Fibroblast of villous mesenchyme (primary cell): ENCODE data around the gene ABLIM1. TPM values are rescaled to one million over a fixed set of nuclear protein-coding genes. Genes with fewer than 3 reads are reported as not detected.
A peak's percentile ranks its signal among the peaks of the same experiment; 100 is the strongest.

Source experiments
- DNase-seq: peaks from one replicate; pipeline ENCODE4 v3.0.0-alpha.2; 2010; ENCODE audit warnings: low read depth
- H3K4me3 ChIP-seq: 2 replicates; pipeline ENCODE4 v1.5.1; 2011; ENCODE audit warnings: low read depth, mild to moderate bottlenecking, low read length
- CTCF ChIP-seq: IDR thresholded peaks from 2 replicates; pipeline ENCODE4 v1.5.1; 2012; ENCODE audit warnings: low read depth, mild to moderate bottlenecking, low read length; ENCODE audit not compliant: insufficient read depth
- total RNA-seq: library from RNA; depleted of rRNA; stranded (reverse); fragments of >200 nt; gene quantifications from 2 replicates; pipeline ENCODE4 v1.2.3, GENCODE V29; 2012

Gene ABLIM1
- total RNA-seq, 1 donor = 18.6 TPM

GRCh38 chr10:114441107-114441506 is 217.0 kb downstream of the ABLIM1 start:
- DNase-seq = no peak

DNA sequence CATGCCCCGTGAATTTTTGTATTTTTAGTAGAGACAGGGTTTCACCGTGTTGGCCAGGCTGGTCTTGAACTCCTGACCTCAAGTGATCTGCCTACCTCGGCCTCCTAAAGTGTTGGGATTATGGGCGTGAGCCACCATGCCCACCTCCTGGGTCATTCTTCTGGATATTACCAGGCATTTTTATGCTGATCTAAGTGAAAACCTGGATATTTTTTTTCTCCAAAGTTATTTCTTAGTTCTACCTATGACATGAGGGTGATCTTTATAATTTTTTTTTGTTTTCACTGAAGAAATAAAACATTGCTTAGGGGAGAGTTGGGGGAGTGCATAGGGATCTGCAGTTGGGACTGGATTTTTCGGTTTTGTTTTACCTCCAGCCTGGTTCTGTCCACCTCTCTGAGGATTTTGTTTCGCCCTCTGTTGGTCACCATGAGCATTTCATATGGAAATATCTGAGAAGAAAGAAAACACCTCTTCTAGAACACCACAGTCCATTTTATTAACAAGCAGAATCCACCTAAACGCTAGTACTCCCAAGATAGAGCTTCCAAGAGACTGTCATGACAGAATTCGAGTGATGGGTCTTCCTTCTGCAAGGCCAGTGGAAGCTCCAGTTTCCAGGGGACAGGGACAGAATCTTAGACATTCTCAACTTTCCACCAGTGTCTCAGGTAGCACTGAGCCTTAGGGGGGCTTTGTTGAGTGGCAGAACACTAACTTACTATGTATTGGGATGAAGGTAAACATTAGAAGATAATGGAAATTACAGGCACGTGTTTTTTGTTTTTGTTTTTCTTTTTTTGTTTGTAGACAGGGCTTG is 220.4 kb downstream of the ABLIM1 start:
- DNase-seq = peak; percentile 54
- H3K4me3 ChIP-seq = no peak overlapping the region
- peak; percentile 69 for TF ChIP-seq CTCF

More at GRCh38 chr10:114441107-114441506, 217.0 kb downstream of the ABLIM1 start:
- H3K4me3 ChIP-seq = no peak overlapping the region
- no peak for TF ChIP-seq CTCF

- no peak for TF ChIP-seq CTCF
Measured at GRCh38 chr10:114436941-114437340, 221.1 kb downstream of the ABLIM1 start.

GRCh38 chr10:114432566-114433093 is 225.4 kb downstream of the ABLIM1 start:
- peak; percentile 84 for DNase-seq
- H3K4me3 ChIP-seq = no peak overlapping the region
- no peak for TF ChIP-seq CTCF

More at GRCh38 chr10:114436941-114437340, 221.1 kb downstream of the ABLIM1 start:
- no peak overlapping the region for H3K4me3 ChIP-seq
- no peak for DNase-seq

DNA sequence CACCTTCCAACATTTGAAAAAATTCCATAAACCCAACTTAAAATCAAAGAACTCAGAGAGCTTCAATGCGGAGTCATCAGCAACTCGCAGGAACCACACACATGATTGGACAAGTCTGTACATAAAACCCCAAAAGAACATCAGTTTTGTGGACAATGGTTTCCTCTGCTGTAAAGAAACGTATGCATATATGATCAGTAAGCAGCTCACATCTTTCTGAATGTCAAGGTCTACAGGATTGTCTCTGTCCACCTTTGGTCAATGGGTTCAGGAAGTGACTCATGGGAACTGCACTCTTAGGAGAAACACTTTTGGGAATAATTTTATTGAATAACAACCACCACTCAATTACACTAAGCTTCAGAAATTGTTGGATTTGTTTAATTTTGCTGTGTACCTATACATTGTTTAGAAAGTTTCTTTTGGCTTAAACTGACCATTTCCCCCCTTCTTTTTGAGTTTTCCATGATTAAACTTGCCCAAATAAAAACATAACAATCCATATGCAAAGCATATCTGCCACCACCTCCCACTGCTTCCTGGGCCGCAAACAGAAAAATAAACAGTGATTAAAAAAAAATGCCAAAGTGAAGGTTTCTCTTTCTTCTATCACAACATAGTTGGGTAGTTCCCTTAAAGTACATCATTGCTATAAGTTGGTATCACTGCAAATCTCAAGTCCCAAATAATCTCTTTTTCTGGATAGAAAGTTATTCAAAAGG is 226.5 kb downstream of the ABLIM1 start:
- TF ChIP-seq CTCF = no peak
- H3K4me3 ChIP-seq = no peak overlapping the region
- DNase-seq = no peak

- no peak for DNase-seq
- no peak overlapping the region for H3K4me3 ChIP-seq
- no peak for TF ChIP-seq CTCF
Measured at GRCh38 chr10:114430688-114431413, 227.2 kb downstream of the ABLIM1 start.
